Mesothelial cell of epicardium (in vitro differentiated cells): Measurements from ENCODE around the gene GPC6. TPM values are rescaled to one million over a fixed set of nuclear protein-coding genes. Genes with fewer than 3 reads are reported as not detected.

ENCODE experiments used
- DNase-seq, 2 experiments: peaks; one replicate each; pipeline ENCODE4 v3.0.0; 2021; ENCODE audit warnings: low spot score in 2 of 2; ENCODE audit not compliant: unreplicated experiment in 2 of 2
- H3K27ac Mint-ChIP-seq: 2 replicates; pipeline ENCODE4 v1.8.0; 2021; ENCODE audit warnings: mixed read lengths
- H3K27me3 Mint-ChIP-seq: 2 replicates; pipeline ENCODE4 v1.8.0; 2021; ENCODE audit warnings: low read depth, mixed read lengths
- H3K36me3 Mint-ChIP-seq: 2 replicates; pipeline ENCODE4 v1.8.0; 2021; ENCODE audit warnings: mixed read lengths
- H3K4me1 Mint-ChIP-seq: 2 replicates; pipeline ENCODE4 v1.8.0; 2021; ENCODE audit warnings: mixed read lengths
- H3K4me3 Mint-ChIP-seq: 2 replicates; pipeline ENCODE4 v1.8.0; 2021; ENCODE audit warnings: mild to moderate bottlenecking, moderate library complexity, mixed read lengths
- H3K9me3 Mint-ChIP-seq: 2 replicates; pipeline ENCODE4 v1.8.0; 2021; ENCODE audit warnings: mixed read lengths
- CTCF ChIP-seq: fragments of 200-600 bp; sonication (generic); IDR thresholded peaks from one replicate; pipeline ENCODE4 v1.5.0; 2021; ENCODE audit warnings: antibody characterized with exemption; ENCODE audit not compliant: unreplicated experiment
- total RNA-seq: library from RNA; stranded (reverse); gene quantifications from 3 replicates; pipeline ENCODE4 v1.2.1, GENCODE V29; 2021

GPC6 gene
- total RNA-seq, 1 donor from 2014 or later = 112 TPM

GRCh38 chr13:94344126-94344818 lies 1117.7 kb downstream of the GPC6 start:
- Mint-ChIP-seq H3K4me3 (peak overlapping the region; percentile 29), H3K27me3 (no peaks in the 10 kb centered on the region), H3K4me1 (peaks cover 31% of the 10 kb centered on the region), H3K9me3 (peaks cover 4% of the 10 kb centered on the region), H3K27ac (peak overlapping the region; percentile 88), H3K36me3 (peaks cover 4% of the 10 kb centered on the region)
- DNase-seq = no peak
- no peak for TF ChIP-seq CTCF

- no peak overlapping the region for H3K4me3 Mint-ChIP-seq
- no peaks in the 10 kb centered on the region for H3K27me3 Mint-ChIP-seq
- no peak for DNase-seq
- H3K4me1 Mint-ChIP-seq = peaks cover 31% of the 10 kb centered on the region
- peaks cover 4% of the 10 kb centered on the region for H3K9me3 Mint-ChIP-seq
- H3K36me3 Mint-ChIP-seq = peaks cover 7% of the 10 kb centered on the region
- peak overlapping the region; percentile 64 for H3K27ac Mint-ChIP-seq
- no peak for TF ChIP-seq CTCF
Measured at GRCh38 chr13:94345374-94346195, 1119.0 kb downstream of the GPC6 start.

GRCh38 chr13:94346261-94347019 lies 1119.8 kb downstream of the GPC6 start:
- Mint-ChIP-seq H3K4me3 (no peak overlapping the region), H3K27me3 (no peaks in the 10 kb centered on the region), H3K9me3 (no peaks in the 10 kb centered on the region), H3K27ac (no peak overlapping the region), H3K36me3 (peaks cover 7% of the 10 kb centered on the region), H3K4me1 (peaks cover 31% of the 10 kb centered on the region)
- no peak for TF ChIP-seq CTCF
- no peak for DNase-seq

- DNase-seq = no peak
- Mint-ChIP-seq H3K9me3 (peaks cover 7% of the 10 kb centered on the region), H3K4me3 (no peak overlapping the region), H3K27me3 (no peaks in the 10 kb centered on the region), H3K4me1 (peaks cover 3% of the 10 kb centered on the region), H3K36me3 (peaks cover 24% of the 10 kb centered on the region), H3K27ac (no peak overlapping the region)
- TF ChIP-seq CTCF = no peak
Measured at GRCh38 chr13:94351292-94351990, 1124.8 kb downstream of the GPC6 start.

GRCh38 chr13:94352057-94352456 lies 1125.5 kb downstream of the GPC6 start:
- H3K27me3 Mint-ChIP-seq = no peaks in the 10 kb centered on the region
- H3K36me3 Mint-ChIP-seq = peaks cover 30% of the 10 kb centered on the region
- H3K4me3 Mint-ChIP-seq = no peak overlapping the region
- H3K27ac Mint-ChIP-seq = no peak overlapping the region
- peaks cover 3% of the 10 kb centered on the region for H3K4me1 Mint-ChIP-seq
- H3K9me3 Mint-ChIP-seq = peaks cover 8% of the 10 kb centered on the region
- DNase-seq = no peak
- TF ChIP-seq CTCF = no peak
